ENCODE results near the gene ARMH4. TPM values are rescaled to one million over a fixed set of nuclear protein-coding genes. Genes with fewer than 3 reads are reported as not detected.

Gene ARMH4
- total and polyA plus RNA-seq, 9 donors, result 4.6 to 22.5 (median 16.5) TPM

DNA sequence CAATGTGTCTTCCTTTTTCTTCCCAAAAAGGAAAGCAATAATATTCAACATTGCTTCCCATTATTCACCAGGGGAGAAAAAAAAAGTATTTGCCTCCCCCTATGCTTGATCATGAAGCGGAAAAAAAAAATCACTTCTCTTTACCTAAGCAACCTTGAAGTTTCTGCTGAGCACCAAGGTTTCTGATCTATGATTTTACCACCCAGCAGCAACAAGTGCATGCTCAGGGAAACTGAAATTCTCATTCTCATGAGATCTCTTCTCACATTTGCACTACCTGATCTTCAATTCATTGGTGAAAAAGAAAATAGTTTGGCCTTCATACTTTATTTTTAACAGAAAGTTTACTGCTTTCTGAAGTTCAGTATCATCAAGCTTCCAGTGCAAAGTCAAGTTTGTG lies 125.8 kb downstream of the ARMH4 start:
- Histone ChIP-seq H3K9me3 (no peaks in the 10 kb centered on the region), H3K36me3 (no peaks in the 10 kb centered on the region), H3K4me1 (ENCODE audit: insufficient read depth) (no peaks in the 10 kb centered on the region), H3K4me3 (no peak overlapping the region), H3K27ac (no peak overlapping the region), H3K27me3 (no peaks in the 10 kb centered on the region)
- TF ChIP-seq, protein P1, sequence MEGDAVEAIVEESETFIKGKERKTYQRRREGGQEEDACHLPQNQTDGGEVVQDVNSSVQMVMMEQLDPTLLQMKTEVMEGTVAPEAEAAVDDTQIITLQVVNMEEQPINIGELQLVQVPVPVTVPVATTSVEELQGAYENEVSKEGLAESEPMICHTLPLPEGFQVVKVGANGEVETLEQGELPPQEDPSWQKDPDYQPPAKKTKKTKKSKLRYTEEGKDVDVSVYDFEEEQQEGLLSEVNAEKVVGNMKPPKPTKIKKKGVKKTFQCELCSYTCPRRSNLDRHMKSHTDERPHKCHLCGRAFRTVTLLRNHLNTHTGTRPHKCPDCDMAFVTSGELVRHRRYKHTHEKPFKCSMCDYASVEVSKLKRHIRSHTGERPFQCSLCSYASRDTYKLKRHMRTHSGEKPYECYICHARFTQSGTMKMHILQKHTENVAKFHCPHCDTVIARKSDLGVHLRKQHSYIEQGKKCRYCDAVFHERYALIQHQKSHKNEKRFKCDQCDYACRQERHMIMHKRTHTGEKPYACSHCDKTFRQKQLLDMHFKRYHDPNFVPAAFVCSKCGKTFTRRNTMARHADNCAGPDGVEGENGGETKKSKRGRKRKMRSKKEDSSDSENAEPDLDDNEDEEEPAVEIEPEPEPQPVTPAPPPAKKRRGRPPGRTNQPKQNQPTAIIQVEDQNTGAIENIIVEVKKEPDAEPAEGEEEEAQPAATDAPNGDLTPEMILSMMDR (IDR thresholded peaks at IDR 0.05), result no peak
- no peak for TF ChIP-seq POLR2A (IDR thresholded peaks at IDR 0.05)
- no peak for TF ChIP-seq EP300 (IDR thresholded peaks at IDR 0.05)
- WGBS, 3 donors, result 93 to 99% (median 97%) methylated on average over 1 of the region's 1 CpG
- intact Hi-C loops (cut with DNase I), result no loop called here
- DNase-seq, result no peak

DNA sequence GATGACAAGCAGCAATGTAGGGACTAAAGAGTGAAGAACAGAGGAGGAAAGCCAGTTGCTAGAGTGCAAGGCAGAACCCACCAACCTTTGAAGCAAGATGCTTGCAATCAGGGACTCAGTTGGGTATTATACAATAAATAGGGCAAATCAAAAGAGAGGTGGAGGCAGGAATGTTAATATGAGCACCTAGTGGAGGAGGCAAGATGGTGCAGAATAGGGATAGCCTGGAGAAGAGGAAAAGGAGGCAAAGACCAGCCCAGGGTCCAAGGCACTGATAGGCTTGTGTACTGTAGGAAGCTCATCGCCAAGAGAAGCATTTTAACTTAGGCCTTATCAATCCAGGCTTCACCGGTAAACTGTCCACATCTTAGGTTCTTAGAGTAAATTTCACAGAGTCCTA lies 137.2 kb downstream of the ARMH4 start:
- H3K36me3 ChIP-seq, result no peaks in the 10 kb centered on the region
- H3K9me3 ChIP-seq, result no peaks in the 10 kb centered on the region
- H3K4me1 ChIP-seq (ENCODE audit: insufficient read depth), result no peaks in the 10 kb centered on the region
- H3K27ac ChIP-seq, result no peak overlapping the region
- TF ChIP-seq, protein P1 (IDR thresholded peaks at IDR 0.05), result no peak
- no peak for TF ChIP-seq EP300 (IDR thresholded peaks at IDR 0.05)
- no peak for TF ChIP-seq POLR2A (IDR thresholded peaks at IDR 0.05)
- no peaks in the 10 kb centered on the region for H3K27me3 ChIP-seq
- H3K4me3 ChIP-seq, result no peak overlapping the region
- intact Hi-C loops (cut with DNase I), result no loop called here
- WGBS, 3 donors, result 91 to 98% (median 96%) methylated on average over 2 of the region's 2 CpGs
- no peak for DNase-seq

DNA sequence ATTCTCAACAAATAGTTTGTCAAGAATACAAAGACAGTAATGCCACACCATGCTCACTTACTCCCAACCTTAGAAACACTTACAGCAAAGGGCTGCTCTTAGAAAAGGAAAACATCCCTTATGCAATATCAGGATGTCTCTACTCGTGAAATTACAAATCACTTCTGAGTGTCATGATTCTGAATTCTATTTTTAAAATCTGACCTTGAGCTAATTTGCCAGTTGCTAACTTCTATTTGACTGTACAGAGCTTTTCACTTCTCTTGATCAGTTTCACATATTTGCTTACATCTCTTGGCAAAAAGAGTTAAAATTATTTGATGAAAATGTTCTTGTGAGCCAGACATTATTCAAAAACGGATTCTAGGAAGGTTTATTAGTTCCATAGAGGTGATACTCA lies 149.4 kb downstream of the ARMH4 start:
- TF ChIP-seq, protein P1 (IDR thresholded peaks at IDR 0.05), result no peak
- TF ChIP-seq EP300 (IDR thresholded peaks at IDR 0.05), result no peak
- WGBS, 3 donors, result 43 to 57% (median 50%) methylated on average over 2 of the region's 2 CpGs
- intact Hi-C loops (cut with DNase I), result no loop called here
- Histone ChIP-seq H3K27ac (no peak overlapping the region), H3K36me3 (no peaks in the 10 kb centered on the region), H3K4me3 (no peak overlapping the region), H3K4me1 (ENCODE audit: insufficient read depth) (no peaks in the 10 kb centered on the region), H3K27me3 (no peaks in the 10 kb centered on the region), H3K9me3 (no peaks in the 10 kb centered on the region)
- DNase-seq, result no peak

DNA sequence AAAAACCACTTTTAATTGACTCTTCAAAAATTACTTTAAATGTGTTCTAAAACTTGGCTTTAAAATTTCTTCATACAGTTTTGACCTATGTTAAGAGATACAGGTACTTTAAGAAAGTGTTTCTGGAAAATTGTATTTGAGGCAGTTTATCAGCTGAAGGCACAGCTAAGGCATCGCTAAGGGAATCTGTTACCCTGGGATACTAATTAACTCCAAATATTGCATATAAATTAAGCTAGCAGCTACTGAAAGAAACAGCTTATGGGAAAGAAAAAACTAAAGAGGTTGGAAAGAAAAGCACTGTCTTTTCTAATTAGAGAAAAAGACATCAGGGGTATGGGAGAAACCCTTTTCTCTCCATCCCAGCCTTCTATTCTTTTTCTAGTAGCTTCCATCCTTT lies 152.0 kb downstream of the ARMH4 start:
- no peaks in the 10 kb centered on the region for H3K9me3 ChIP-seq
- no peaks in the 10 kb centered on the region for H3K36me3 ChIP-seq
- H3K4me3 ChIP-seq, result no peak overlapping the region
- TF ChIP-seq EP300 (IDR thresholded peaks at IDR 0.05), result no peak
- DNase-seq, result no peak
- WGBS, 3 donors, result 71 to 86% (median 72%) methylated on average over 1 of the region's 1 CpG
- H3K27me3 ChIP-seq, result no peaks in the 10 kb centered on the region
- intact Hi-C loops (cut with DNase I), result no loop called here
- H3K4me1 ChIP-seq (ENCODE audit: insufficient read depth), result no peaks in the 10 kb centered on the region
- no peak overlapping the region for H3K27ac ChIP-seq

DNA sequence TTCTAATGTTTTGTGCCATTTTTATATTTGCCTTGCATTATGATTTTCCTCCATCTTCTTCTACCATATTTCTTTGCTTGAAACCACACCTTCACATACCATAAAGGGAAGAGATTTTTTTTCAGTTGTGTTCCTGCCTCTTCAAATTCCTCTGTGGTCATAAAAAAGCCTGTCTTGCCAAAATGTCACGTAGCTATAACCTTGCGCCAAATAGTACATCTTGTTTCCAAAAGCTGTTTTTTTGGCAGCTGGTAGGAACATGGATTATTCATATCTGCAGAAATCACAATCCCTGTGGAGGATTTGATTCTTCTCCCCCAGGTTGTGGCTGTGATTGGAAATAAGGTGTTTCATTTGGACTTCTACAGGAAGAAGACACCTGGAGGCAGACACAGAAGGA lies 152.5 kb downstream of the ARMH4 start:
- Histone ChIP-seq H3K4me1 (ENCODE audit: insufficient read depth) (no peaks in the 10 kb centered on the region), H3K27ac (no peak overlapping the region), H3K9me3 (no peaks in the 10 kb centered on the region), H3K36me3 (no peaks in the 10 kb centered on the region), H3K27me3 (no peaks in the 10 kb centered on the region), H3K4me3 (no peak overlapping the region)
- no peak for TF ChIP-seq EP300 (IDR thresholded peaks at IDR 0.05)
- WGBS, 3 donors, result 67 to 83% (median 80%) methylated on average over 2 of the region's 2 CpGs
- intact Hi-C loops (cut with DNase I), result no loop called here
- no peak for DNase-seq

DNA sequence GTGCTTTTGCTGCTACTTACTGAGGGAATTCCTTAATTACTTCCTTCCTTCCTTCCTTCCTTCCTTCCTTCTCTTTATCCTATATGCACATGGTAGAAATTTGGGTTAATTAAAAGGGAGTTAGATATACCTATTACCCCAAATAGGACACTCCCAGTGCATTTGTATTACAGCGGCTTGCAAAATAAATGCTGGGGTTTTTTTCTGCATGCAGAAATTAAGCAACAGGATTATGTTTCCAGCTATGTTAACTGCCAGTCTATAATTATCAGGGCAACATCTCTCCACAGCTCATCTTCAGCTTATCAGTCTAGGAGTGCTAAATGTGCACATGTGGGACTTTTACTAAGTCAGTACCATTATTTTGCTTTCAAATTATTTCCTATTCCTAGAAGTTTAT lies 153.2 kb downstream of the ARMH4 start:
- Histone ChIP-seq H3K4me3 (no peak overlapping the region), H3K4me1 (ENCODE audit: insufficient read depth) (no peaks in the 10 kb centered on the region), H3K9me3 (no peaks in the 10 kb centered on the region), H3K27ac (no peak overlapping the region), H3K27me3 (no peaks in the 10 kb centered on the region), H3K36me3 (no peaks in the 10 kb centered on the region)
- TF ChIP-seq, protein P1 (IDR thresholded peaks at IDR 0.05), result no peak
- no peak for TF ChIP-seq EP300 (IDR thresholded peaks at IDR 0.05)
- no peak for TF ChIP-seq POLR2A (IDR thresholded peaks at IDR 0.05)
- WGBS, 3 donors, result 89 to 95% (median 93%) methylated on average over 1 of the region's 1 CpG
- intact Hi-C loops (cut with DNase I), result no loop called here
- no peak for DNase-seq

Data from ovary (tissue), 9 donors.